DMS53 (cell line): Measurements from ENCODE around the gene FFAR3.

Source experiments
- DNase-seq: peaks from one replicate; lab custom pipeline; 2025; lab: John Stamatoyannopoulos, UW

FFAR3 gene

GRCh38 chr19:35331551-35332214, 26.6 kb upstream of the FFAR3 start:
- DNase-seq = no peak

GRCh38 chr19:35332817-35333216, 25.4 kb upstream of the FFAR3 start:
- DNase-seq = no peak

GRCh38 chr19:35334144-35334753, 24.0 kb upstream of the FFAR3 start:
- no peak for DNase-seq

GRCh38 chr19:35336166-35336955, 21.9 kb upstream of the FFAR3 start:
- no peak for DNase-seq

- no peak for DNase-seq
These were observed 20.9 kb upstream of the FFAR3 start for GRCh38 chr19:35337097-35337983.

GRCh38 chr19:35337984-35338296, 20.3 kb upstream of the FFAR3 start:
- no peak for DNase-seq

GRCh38 chr19:35340431-35340830, 17.8 kb upstream of the FFAR3 start:
- no peak for DNase-seq

- DNase-seq = no peak
These were observed 17.3 kb upstream of the FFAR3 start for GRCh38 chr19:35341006-35341405.

- no peak for DNase-seq
These were observed 16.6 kb upstream of the FFAR3 start for GRCh38 chr19:35341565-35342225.

GRCh38 chr19:35342430-35342829, 15.8 kb upstream of the FFAR3 start:
- peak; percentile 37 for DNase-seq

- DNase-seq = no peak
These were observed 13.7 kb upstream of the FFAR3 start for GRCh38 chr19:35344511-35345031.

GRCh38 chr19:35345671-35346111, 12.6 kb upstream of the FFAR3 start:
- DNase-seq = no peak

GRCh38 chr19:35346193-35347052, 11.8 kb upstream of the FFAR3 start:
- no peak for DNase-seq

GRCh38 chr19:35347171-35347929, 10.9 kb upstream of the FFAR3 start, which contains the start of gene FFAR1:
Gene FFAR1 (plus strand): TSS chr19:35347902. CDS start chr19:35351552, 3,650 bp downstream.
- no peak for DNase-seq

- no peak for DNase-seq
These were observed 10.3 kb upstream of the FFAR3 start for GRCh38 chr19:35347930-35348298.

GRCh38 chr19:35348911-35349611, 9.2 kb upstream of the FFAR3 start:
- DNase-seq = peak; percentile 88

GRCh38 chr19:35349614-35350521, 8.4 kb upstream of the FFAR3 start:
- no peak for DNase-seq

GRCh38 chr19:35350591-35350990, 7.7 kb upstream of the FFAR3 start:
- no peak for DNase-seq
